ENCODE results near the gene SNRPD3.

SNRPD3 gene

DNA sequence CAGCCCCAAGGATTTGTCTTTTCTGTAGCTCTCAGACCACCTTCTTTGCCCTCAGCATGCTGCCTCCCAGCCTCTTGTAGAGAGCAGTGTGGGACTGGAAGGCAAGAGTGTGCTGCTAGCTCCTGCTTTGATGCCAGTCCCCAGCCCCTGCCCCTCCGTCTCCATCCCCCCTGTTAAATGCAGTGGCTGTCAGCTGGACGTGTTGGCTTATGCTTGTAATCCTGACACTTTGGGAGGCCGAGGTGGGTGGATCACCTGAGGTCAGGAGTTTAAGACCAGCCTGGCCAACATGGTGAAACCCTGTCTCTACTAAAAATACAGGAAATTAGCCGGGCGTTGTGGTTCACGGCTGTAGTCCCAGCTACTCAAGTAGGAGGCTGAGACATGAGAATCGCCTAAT, 15.5 kb downstream of the SNRPD3 start:
- no peak for DNase-seq (ENCODE audit: low read depth)

DNA sequence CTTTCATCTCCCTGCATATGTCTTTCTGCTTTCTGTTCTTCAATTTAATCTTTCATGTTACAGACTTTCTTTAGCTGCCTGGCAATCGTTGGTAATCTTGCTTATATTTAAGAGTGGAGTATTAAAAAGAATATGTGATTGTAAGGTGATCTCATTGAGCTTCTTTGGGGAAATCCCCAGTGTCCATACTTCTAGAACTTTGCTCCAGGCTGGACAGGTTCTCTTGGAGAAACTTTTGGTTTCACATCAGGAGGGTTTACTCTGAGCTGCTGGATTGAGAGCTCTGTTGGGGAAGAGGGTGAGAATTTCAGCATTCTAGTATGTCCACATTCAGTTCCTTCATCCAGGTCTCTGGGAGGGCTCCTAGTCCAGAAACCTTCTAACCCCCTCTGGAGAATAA, 21.0 kb downstream of the SNRPD3 start:
- DNase-seq (ENCODE audit: low read depth) = no peak

DNA sequence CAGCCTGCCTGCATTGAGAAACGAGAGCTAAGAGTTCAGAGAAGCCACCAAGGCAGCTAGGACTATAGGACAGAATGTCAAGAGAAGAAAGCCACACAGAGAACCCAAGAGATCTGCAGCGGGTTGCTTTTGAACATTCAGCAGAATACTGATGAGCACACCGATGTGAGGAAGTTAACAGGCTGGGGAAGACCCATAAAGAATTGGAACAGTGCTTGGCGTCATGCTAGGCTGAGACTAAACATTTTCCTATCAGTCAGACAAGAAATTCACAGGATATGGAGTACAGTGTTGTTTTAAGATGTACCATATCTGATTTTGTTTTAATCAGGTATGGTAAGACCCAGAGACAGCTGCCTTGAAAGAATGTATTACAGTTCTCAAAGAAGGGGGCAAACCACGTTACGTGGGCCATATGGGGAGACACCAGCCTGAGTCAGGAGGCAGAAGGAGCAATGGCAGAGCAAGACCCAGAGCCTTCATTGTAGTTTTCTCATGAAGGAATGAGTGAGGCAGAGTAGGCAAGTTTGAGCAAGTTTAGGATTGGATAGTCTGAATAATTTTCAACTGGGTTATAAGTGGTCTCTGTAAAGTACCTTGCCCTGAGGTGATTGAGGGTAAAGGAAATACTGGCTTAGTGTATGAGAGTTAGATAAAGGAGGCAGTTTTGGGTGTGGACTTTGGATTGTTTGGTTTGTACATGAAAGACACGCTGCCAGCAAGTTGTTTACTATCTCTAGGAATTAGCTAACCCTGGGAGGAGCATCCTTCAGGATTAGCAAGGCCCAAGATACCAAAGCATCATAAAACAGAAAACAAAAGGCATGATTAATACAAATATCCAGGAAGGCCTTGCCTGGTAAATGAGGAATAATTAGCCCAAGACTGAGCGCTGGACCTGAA, 22.8 kb downstream of the SNRPD3 start:
- DNase-seq (ENCODE audit: low read depth) = no peak

DNA sequence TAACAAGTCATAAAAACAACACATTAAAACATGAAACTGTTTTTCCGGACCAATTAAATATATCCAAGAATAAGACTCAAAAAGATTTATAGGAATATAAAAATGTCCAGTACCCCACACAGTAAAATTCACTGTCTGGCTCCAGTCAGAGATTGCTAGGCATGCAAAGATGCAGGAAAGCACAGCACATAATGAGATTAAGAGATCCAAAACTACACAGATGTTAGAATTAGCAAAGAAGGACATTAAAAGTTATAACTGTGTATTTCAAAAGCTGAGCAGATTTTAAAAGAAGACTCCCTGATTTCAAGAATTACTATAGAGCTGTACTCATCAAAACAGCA, 23.4 kb downstream of the SNRPD3 start:
- no peak for DNase-seq (ENCODE audit: low read depth)

DNA sequence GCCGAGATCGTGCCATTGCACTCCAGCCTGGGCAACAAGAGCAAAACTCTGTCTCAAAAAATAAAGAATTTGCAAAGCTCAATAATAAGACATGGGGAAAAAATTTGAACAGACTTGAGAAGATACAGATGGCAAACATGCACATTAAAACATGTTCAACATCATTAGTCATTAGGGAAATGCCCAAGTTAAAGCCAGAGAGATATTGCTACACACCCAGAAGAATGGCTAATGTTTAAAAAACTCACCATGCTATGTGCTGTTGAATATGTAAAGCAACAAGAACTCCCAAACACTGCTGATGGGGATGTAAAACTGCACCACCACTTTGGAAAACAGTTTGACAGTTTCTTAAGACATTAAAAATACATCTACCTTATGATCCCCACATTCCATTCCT, 24.5 kb downstream of the SNRPD3 start:
- DNase-seq (ENCODE audit: low read depth) = no peak

DNA sequence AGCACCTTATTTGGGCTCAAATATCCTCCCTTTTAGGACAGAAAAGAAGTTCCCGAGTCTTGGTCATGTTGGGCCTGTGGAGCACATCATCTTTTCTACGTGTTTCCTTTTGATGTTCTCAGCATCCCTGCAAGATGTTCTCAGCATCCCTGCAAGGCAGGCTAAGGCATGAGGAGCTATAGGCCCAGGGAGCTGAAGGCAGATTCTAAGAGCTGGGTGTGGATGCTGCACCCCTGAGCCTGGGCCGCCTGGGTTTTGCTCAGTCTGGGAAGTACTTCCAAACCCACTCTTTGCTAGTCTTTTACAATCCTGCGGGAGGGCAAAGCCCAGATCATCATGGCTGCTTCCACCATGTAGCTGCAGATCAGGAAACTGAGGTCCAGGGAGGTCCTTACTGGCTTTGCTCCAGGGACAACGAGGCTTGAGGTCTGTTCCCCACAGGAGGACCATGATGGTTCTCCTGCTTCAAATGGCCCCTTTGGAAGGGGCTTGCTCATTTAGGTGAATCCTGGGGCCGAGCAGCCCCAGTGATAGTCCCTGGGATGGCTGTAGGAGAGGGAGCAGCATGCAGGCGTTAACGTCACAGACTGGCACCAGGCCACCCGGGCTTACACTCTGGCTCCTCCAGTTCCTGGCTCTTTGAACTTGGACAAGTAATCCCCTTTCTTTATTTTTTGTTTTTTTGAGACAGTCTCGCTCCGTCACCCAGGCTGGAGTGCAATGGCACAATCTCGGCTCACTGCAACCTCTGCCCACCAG, 26.4 kb downstream of the SNRPD3 start:
- no peak for DNase-seq (ENCODE audit: low read depth)

DNA sequence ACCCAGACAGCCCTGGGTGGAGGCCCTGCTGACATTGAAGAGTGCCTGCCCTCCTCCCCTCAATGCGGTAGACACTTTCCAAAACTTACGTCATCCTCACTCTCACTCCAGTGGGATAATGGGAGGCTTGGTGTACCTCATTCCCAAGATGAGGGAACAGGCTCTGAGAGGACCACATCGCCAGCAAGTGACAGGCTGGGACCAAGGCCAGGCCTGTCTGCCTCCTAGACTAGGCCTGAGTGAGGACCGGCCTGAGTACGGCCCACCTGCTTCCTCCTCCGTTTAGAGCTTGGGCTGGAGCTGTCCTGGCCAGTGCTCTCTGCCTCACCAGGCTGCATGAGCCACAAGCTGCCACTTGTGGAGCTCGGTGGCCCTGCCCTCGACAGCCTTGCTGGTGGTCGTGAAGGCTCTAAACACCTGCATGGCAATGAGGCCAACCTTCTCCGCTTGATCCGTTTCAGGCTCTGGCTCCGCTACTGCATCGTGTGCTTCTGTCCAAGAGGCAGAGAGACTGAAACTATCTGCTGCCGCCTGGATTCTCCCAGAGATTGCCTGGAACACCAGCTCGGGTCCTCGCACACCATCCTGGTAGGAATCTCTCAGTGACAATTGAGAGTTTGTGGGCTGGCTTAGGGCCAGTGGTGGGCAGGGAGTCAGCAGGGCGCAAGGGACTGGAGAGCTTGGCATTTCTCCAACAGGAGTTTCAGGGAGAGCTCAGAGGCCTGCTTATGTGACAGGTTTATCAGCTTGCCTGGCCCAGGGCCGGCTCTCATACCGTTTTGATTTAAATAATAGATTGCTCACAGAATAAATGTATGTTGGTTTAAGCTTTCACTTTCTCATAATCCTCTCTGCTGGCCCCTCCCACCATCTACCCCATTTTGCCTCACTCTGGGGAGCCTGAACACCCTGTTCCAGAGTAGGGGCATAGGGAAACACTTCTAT, 27.7 kb downstream of the SNRPD3 start:
- DNase-seq (ENCODE audit: low read depth) = no peak

DNA sequence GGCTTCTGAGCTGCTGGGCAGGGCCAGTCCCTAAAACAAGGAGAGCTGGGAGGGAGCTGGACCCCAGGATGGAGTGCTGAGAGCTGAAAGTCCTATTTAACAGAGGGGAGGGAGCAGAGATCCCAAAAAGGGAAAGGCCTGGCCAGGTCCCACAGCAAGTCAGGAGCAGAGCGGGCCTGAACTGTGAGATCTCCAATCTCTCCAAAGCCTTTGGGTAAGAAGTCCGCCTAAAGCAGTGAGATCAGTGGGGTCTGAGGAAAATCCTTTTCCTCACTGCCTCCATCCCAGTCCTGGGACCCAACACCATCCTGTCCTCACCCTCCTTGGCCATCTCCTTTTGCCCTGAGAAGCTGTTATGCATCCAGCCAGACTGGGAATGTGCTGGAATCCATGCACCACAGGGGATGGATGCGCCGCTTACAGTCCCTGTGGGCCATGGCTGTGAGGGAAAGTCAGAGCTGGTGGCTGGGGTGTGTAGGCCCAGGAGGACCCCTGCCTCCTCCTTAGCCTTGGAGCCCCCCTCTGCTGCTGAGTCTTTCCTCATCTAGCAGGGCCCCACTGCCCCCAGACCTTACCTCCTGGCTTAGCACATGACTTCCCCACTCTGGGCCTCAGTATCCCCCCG, 28.5 kb downstream of the SNRPD3 start:
- no peak for DNase-seq (ENCODE audit: low read depth)

DNA sequence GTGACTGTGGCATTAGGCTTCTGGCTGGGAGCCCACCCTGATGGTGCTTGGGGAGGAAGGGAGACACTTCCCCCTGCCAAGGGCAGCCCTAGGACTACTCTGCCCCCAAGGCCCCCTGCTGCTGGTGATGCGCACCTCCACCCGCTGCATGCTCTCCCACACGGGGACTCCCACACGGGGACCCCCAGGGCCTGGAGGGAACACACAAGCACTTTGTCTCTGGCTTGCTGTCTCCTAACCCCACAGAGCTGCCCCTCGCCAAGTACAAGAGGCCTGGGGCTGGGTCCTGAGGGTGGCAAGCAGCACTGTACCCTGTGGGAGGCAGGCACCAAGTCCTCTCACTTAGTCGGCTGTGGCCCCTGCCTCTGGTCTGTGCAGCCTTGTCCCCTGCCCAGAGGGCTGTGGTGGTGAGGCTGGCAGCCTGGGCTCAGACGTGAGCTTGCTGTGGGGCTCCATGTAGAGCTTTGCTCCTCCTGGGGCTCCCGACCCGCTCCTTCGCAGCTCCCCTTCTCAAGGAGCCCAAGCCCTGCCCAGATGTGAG, 29.1 kb downstream of the SNRPD3 start:
- no peak for DNase-seq (ENCODE audit: low read depth)

DNA sequence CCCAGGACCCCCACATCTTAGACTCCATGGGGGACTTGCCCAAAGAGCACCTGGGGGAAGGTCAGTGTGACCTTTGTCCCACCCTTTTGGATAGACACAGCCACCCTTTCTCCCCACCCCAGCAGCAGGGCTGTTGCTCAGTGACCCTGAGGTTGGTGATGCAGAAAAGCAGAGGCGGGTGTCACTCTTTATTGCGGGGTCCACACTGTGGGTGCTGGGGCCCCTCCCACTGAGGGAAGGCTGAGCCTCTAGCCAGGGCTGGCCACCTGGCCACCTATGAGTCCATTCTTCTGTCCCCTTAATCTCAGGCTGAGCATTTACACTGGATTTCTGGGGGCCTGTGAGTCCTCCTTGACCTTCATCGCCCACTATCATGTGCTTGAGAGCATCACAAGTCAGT, 29.7 kb downstream of the SNRPD3 start:
- DNase-seq (ENCODE audit: low read depth) = no peak

DNA sequence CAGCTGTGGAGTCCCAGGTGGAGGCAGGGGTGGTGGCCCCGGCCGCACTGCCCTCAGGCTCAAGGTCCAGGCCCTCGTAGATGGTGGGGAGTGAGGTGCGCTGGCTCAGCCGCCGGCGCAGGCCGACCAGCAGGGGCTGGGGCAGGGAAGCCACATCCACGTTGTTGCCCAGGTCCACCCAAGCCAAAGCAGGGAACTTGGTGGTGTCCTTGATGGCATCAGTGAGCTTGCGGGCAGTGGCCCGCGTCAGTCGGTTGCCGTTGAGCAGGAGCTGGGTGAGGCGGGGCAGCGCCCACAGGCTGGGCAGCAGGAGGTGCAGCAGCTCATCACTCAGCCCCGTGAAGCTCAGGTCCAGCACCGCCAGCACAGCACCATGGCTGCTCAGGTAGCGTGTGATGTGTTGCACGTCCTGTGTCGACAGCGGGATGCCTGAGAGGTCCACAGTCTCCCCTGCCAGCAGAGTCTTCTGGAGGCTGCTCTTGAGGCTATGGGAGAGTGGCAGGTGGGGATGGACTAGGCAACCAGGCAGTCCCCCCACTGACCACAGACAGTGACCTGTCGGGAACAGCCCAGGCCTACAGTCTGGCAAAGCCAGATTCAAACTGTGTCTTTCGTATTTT, 30.2 kb downstream of the SNRPD3 start:
- no peak for DNase-seq (ENCODE audit: low read depth)

DNA sequence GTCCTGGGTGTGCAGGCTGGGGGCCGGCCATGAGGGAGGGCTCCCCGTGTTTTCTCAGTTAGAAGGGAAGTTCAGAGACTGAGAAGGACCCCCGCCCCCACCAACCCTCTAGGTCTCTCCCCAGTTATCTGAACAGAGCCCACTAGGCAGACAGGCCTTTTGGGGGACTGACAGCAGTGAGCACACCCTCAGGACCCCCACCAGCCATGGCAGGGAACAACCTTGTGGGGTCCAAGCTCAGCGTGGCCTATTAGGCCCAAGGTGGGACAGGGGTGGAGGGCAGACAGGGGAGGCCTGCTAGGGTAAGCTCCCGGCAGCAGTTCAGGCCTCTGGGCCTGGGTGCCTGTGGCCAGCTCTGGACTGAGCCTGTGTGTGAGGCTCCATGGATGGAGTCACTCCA, 31.5 kb downstream of the SNRPD3 start:
- DNase-seq (ENCODE audit: low read depth) = no peak

DNA sequence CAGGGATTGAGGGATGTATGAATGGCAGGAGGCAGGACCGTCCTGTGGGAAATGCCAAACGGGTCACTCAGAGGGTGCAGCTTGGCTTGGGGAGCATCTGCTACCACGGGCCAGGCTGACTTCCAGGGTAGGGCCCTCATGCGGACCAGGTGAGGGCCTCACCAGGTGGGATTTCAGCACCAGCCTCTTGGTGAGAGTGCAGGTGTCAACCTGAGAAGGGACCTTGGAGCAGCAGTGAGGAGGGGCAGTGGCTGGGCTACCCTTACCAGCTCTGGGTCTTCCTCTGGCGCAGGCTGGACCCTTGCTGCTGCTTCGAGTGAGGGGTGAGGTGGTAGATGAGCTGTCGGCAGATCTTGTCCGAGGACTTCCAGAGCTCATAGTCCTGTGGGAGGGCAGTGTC, 32.1 kb downstream of the SNRPD3 start:
- no peak for DNase-seq (ENCODE audit: low read depth)

DNA sequence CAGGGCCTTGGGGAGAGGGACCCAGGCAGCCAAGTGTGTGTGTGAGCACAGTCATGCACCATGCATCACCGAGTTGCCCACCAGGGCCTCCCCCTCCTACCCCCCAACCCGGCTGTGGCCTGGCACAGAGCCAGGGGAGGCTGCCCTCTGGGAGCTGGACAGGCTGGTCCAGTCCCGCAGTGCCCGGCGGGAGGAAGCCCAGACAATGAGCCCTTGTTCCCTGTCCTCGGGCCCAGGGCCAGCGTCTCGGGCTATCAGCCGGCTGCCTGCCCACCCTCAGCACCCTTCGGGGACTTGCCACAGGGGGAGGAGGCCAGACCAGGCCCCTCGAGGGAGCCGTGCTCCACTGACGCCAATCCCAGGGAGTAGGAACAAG, 32.6 kb downstream of the SNRPD3 start:
- no peak for DNase-seq (ENCODE audit: low read depth)

DNA sequence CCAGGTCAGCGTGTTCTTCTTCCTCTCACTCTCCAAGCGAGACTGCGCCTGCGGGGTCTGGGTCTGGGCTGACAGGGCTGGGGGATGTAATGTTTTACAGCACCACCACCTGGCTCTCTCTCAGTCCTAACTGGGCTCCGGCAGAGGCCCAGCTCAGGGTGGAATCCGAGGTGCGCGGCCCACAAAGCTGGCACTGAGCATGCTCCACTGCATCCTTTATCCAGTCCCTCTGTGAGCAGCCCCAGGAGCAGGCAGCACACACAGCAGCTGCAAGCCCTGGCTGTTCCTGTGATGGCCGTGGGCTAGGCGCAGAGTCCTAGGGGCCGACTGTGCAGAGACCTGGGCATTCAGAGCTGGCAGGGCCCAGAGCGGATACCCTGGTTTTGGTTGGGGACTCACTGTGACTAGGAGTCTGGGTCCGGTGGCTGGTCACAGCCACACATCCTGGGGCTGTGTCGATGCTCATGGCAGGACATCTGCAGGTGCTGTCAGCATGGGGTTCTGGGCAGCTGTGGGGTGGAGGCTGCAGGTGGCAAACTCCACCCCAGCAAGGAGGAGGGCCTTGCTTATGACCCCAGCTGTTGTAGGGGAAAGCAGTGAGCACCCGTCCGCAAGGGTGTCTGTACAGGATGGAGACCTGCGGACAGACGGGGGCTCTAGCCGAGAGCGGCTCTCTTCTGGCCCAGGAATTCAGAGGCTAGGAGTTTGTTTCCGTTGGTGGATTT, 33.1 kb downstream of the SNRPD3 start:
- no peak for DNase-seq (ENCODE audit: low read depth)

DNA sequence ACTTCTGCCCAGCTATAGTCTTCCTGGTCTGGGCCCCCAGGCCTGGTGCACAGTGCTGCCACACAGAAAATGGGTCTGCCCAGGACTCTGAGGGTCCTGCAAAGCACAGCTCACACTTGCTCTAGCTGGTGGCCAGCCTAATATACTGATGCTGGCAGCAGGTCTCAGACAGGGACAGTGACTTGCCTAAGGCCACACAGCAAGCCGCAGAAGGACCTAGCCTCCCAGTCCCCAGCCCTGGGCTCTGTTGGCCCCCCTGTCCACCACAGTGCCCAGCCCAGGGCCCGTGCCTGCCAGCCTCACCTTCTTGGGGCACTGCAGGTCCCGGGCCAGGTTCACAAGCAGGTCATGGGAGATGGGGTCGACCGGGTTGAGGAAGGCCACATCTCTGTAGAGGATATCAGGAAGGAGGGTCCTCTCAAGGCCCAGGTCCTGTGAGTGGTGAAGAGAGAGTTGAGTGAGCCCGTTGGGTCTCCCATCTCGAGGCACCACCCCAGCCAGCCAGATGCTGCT, 33.8 kb downstream of the SNRPD3 start:
- no peak for DNase-seq (ENCODE audit: low read depth)

DNA sequence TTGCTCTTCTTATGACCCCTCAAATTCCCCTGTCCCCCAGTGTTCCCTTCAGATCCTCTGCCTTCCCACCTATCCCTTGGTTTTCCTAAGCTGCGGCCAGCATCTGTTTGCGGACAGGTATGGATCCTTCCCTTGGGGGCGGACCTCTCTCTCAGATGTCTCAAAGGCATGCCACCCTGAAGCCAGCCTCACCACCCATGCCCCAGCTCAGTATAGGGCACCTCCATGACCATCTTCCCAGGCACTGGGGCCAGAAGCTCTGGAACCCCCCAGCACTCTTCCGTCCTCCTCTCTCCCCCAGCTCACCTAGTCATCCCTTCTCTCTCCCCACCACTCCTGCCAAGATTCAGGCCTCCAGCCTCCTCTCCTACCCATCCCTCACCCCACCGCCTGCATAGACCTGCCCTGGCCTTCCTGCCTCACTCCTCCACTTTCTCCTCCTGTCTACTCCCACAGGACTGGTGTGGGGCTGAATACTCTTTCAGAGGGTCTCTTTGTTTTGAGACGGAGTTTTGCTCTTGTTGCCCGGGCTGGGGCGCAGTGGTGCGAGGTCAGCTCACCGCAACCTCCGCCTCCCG, 34.9 kb downstream of the SNRPD3 start:
- DNase-seq (ENCODE audit: low read depth) = no peak

DNA sequence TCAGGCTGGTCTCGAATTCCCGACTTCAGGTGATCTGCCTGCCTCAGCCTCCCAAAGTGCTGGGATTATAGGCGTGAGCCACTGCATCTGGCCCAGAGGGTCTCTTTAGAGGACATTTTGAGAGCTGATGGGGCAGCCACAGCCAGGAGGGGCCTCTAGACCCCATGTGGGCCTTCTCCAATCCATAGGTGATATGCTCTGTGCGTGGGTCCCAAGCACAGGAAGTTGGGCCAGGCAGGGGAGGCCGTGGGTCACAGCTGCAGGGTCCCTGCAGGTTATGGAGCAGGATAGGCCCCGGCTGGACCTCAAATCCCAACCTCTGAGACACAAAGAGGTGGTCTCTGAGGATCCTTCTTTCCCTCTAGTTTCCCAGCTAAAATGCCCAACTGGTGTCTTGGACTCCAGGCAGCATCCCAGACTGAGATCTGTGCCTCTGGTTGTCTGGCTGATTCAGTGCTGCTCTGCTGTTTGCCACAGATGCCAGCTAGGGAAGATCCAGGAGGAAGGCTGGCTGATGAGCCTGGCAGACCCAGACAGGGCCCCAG, 35.6 kb downstream of the SNRPD3 start:
- DNase-seq (ENCODE audit: low read depth) = no peak

DNA sequence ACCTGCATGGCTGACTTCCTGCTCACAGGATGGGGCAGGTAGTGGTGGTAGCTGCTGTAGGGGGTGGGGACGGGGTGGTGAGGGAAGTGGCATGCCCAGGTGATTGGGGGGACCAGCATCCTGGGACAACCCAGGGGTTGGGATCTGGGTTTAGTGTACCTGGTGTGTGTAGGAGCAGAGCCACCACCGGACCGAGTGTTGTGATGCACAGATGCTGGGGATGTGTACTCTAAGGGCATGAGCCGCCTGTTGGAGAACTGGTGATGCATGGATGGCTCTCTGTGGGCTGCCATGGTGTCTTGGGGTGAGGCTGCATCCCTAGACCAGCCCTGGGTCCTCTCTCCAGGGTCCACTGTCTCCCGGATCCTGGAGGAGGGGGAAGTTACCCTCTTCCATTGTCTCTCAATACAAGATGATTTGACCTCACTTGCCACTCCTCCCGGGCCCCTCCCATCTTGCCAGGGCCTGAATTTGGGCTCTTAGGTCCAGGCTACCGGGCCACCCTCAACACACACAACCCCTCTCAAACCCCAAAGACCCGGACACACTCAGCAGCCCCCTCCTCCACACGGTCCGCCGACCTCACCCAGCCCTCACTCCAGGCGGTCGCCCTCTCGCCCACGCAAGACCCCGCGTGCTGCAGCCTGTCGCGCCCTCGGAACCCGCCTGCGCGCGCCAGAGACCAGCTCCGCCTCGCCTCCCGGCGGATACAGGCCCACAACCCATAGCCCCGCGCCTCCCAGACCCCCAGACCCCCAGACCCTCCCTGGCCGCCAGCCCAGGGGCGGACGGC, 36.5 kb downstream of the SNRPD3 start:
- no peak for DNase-seq (ENCODE audit: low read depth)

All from activated T-cell treated with anti-CD3 and anti-CD28 coated beads for 1 hour (primary cell).